Liver (tissue), 9 donors: ENCODE data around the gene PAPOLG. TPM values are rescaled to one million over a fixed set of nuclear protein-coding genes. Genes with fewer than 3 reads are reported as not detected.

ENCODE experiments used
- DNase-seq: peaks from one replicate; pipeline ENCODE4 v3.0.0-alpha.2; 2017; ENCODE audit warnings: low spot score
- H3K27ac ChIP-seq, 2 donors: one replicate each; pipeline ENCODE4 v1.7.0; 2013; ENCODE audit warnings: inconsistent platforms in 2 of 2, low read length in 2 of 2, control low read depth in 1 of 2, low read depth in 1 of 2, mild to moderate bottlenecking in 1 of 2
- H3K27me3 ChIP-seq, 4 donors: one replicate each; pipeline versions ENCODE4 v1.6.1 to v1.7.0; 2013; ENCODE audit warnings: low read length in 3 of 4, inconsistent platforms in 1 of 4, mild to moderate bottlenecking in 1 of 4, moderate library complexity in 1 of 4; ENCODE audit not compliant: control insufficient read depth in 4 of 4, insufficient read depth in 4 of 4
- H3K36me3 ChIP-seq, 4 donors: one replicate each; pipeline versions ENCODE4 v1.6.1 to v1.7.0; 2013; ENCODE audit warnings: low read length in 3 of 4, mild to moderate bottlenecking in 3 of 4, low read depth in 1 of 4, moderate library complexity in 1 of 4; ENCODE audit not compliant: control insufficient read depth in 4 of 4, insufficient read depth in 3 of 4
- H3K4me1 ChIP-seq, 4 donors: one replicate each; pipeline versions ENCODE4 v1.6.1 to v1.7.0; 2013; ENCODE audit warnings: low read length in 3 of 4, mild to moderate bottlenecking in 3 of 4, moderate library complexity in 1 of 4; ENCODE audit not compliant: control insufficient read depth in 4 of 4, insufficient read depth in 4 of 4
- H3K4me3 ChIP-seq, 3 donors: one replicate each; pipeline versions ENCODE4 v1.6.1 to v1.7.0; 2013; ENCODE audit warnings: low read length in 3 of 3, control low read depth in 1 of 3, low read depth in 1 of 3, mild to moderate bottlenecking in 1 of 3
- H3K9ac ChIP-seq, 2 donors: one replicate each; pipeline ENCODE4 v1.7.0; 2013; ENCODE audit warnings: low read length in 2 of 2, mild to moderate bottlenecking in 2 of 2, moderate library complexity in 2 of 2, control low read depth in 1 of 2, low read depth in 1 of 2
- H3K9me3 ChIP-seq, 4 donors: one replicate each; pipeline versions ENCODE4 v1.6.1 to v1.7.0; 2013; ENCODE audit warnings: low read length in 3 of 4; ENCODE audit not compliant: control insufficient read depth in 4 of 4
- ATF3 ChIP-seq: IDR thresholded peaks from 2 replicates; pipeline ENCODE4 v1.6.1; 2016; ENCODE audit warnings: antibody characterized with exemption
- CTCF ChIP-seq: fragments of 150-350 bp; IDR thresholded peaks from 2 replicates; pipeline ENCODE4 v1.5.1; 2017; ENCODE audit warnings: improper control_type of control experiment, low read depth, low read length; ENCODE audit not compliant: missing input control
- HNF4A ChIP-seq, 2 donors: conservative IDR thresholded peaks; 2 replicates each; pipeline ENCODE4 v1.6.1; 2016; ENCODE audit warnings: antibody characterized with exemption in 2 of 2, mild to moderate bottlenecking in 2 of 2
- JUND ChIP-seq, 2 donors: IDR thresholded peaks; 2 replicates each; pipeline ENCODE4 v1.6.1; 2016; ENCODE audit warnings: antibody characterized with exemption in 2 of 2
- REST ChIP-seq: IDR thresholded peaks from 2 replicates; pipeline ENCODE4 v1.6.1; 2016; ENCODE audit warnings: antibody characterized with exemption, mild to moderate bottlenecking
- TAF1 ChIP-seq: conservative IDR thresholded peaks from 2 replicates; pipeline ENCODE4 v1.6.1; 2016; ENCODE audit warnings: antibody characterized with exemption, mild to moderate bottlenecking
- ZBTB33 ChIP-seq: IDR thresholded peaks from 2 replicates; pipeline ENCODE4 v1.6.1; 2016; ENCODE audit warnings: antibody characterized with exemption
- WGBS: extraction: QIAGEN DNeasy Blood & Tissue Kit; methylation state at CpG from one replicate; pipeline ENCODE4 v1.1.7; 2013; 5-methylcytosine and 5-hydroxymethylcytosine counted together
- polyA plus RNA-seq, 2 donors: library from polyadenylated mRNA; stranded (reverse) in 1 of 2; unstranded in 1 of 2; fragments of 200-250 nt in 1 of 2; fragments of >200 nt in 1 of 2; fragmentation: Nextera tagmentation in 1 of 2; extraction: Ambion mirVana in 1 of 2; gene quantifications; one replicate each; pipeline versions ENCODE4 v1.2.1 to v1.2.3, GENCODE V29; 2013 to 2015
- total RNA-seq, 2 donors: library from RNA; depleted of rRNA; stranded (reverse); fragments of >200 nt; gene quantifications; one replicate each; pipeline ENCODE4 v1.2.3, GENCODE V29; 2014
- donor health status: healthy.
- donor health status: healthy.
- donor health status: healthy.
- donor health status: healthy.
- donor health status: healthy.

Gene PAPOLG
- total and polyA plus RNA-seq, 4 donors: 1.8 to 7.7 (median 3.6) TPM

GRCh38 chr2:60838481-60838880 is 82.4 kb downstream of the PAPOLG start:
- Histone ChIP-seq H3K27me3 (no peaks in the 10 kb centered on the region), H3K36me3 (no peaks in the 10 kb centered on the region), H3K4me1 (no peaks in the 10 kb centered on the region), H3K9me3 (no peaks in the 10 kb centered on the region), H3K4me3 (no peak overlapping the region), H3K9ac (no peak overlapping the region), H3K27ac (no peak overlapping the region)
- 86% methylated on average over 3 of the region's 3 CpGs for WGBS
- DNase-seq: no peak
- no peak for TF ChIP-seq REST

GRCh38 chr2:60839126-60839813 is 83.2 kb downstream of the PAPOLG start:
- H3K9ac ChIP-seq: no peak overlapping the region
- H3K9me3 ChIP-seq: no peaks in the 10 kb centered on the region
- no peaks in the 10 kb centered on the region for H3K4me1 ChIP-seq
- DNase-seq: no peak
- H3K36me3 ChIP-seq: no peaks in the 10 kb centered on the region
- H3K27me3 ChIP-seq: no peaks in the 10 kb centered on the region
- H3K4me3 ChIP-seq: no peak overlapping the region
- no peak for TF ChIP-seq HNF4A (conservative IDR thresholded peaks at IDR 0.05)
- TF ChIP-seq JUND (IDR thresholded peaks at IDR 0.05): no peak
- TF ChIP-seq ZBTB33: no peak
- no peak for TF ChIP-seq TAF1
- no peak overlapping the region for H3K27ac ChIP-seq
- WGBS: 94% methylated on average over 9 of the region's 9 CpGs

GRCh38 chr2:60840880-60841279 is 84.8 kb downstream of the PAPOLG start:
- no peak overlapping the region for H3K9ac ChIP-seq
- H3K27me3 ChIP-seq: no peaks in the 10 kb centered on the region
- H3K36me3 ChIP-seq: no peaks in the 10 kb centered on the region
- 80% methylated on average over 7 of the region's 7 CpGs for WGBS
- TF ChIP-seq ATF3: no peak
- TF ChIP-seq JUND (IDR thresholded peaks at IDR 0.05): no peak
- TF ChIP-seq REST: no peak
- no peak for TF ChIP-seq CTCF
- no peaks in the 10 kb centered on the region for H3K4me1 ChIP-seq
- DNase-seq: no peak
- no peak overlapping the region for H3K27ac ChIP-seq
- no peaks in the 10 kb centered on the region for H3K9me3 ChIP-seq
- no peak overlapping the region for H3K4me3 ChIP-seq
